WI38 (cell line): ENCODE data around the gene FRS2.

Experiments used
- H3K4me3 ChIP-seq: 2 replicates; pipeline ENCODE4 v1.5.1; 2011; ENCODE audit warnings: low read depth, mild to moderate bottlenecking, control low read depth, low read length
- CTCF ChIP-seq: IDR thresholded peaks from 2 replicates; pipeline ENCODE4 v1.5.1; 2012; ENCODE audit warnings: low read depth, mild to moderate bottlenecking, control low read depth, low read length

Gene FRS2

GRCh38 chr12:69466867-69467266 lies 3.3 kb upstream of the FRS2 start:
- no peak for TF ChIP-seq CTCF

GRCh38 chr12:69467366-69467765 lies 2.8 kb upstream of the FRS2 start:
- H3K4me3 ChIP-seq, result no peak overlapping the region
- TF ChIP-seq CTCF, result no peak

More at GRCh38 chr12:69466867-69467266, 3.3 kb upstream of the FRS2 start:
- H3K4me3 ChIP-seq, result no peak overlapping the region

GRCh38 chr12:69468237-69469026 lies 1.8 kb upstream of the FRS2 start:
- H3K4me3 ChIP-seq, result no peak overlapping the region
- no peak for TF ChIP-seq CTCF

GRCh38 chr12:69469854-69470188 lies 367 bp upstream of the FRS2 start:
- peak overlapping the region; percentile 88 for H3K4me3 ChIP-seq
- no peak for TF ChIP-seq CTCF

- no peak for TF ChIP-seq CTCF
- H3K4me3 ChIP-seq, result peak overlapping the region; percentile 88
Observed at GRCh38 chr12:69471076-69471430, 865 bp downstream of the FRS2 start.

GRCh38 chr12:69471667-69472385 lies 1.6 kb downstream of the FRS2 start:
- TF ChIP-seq CTCF, result no peak
- peak overlapping the region; percentile 88 for H3K4me3 ChIP-seq

- TF ChIP-seq CTCF, result no peak
- no peak overlapping the region for H3K4me3 ChIP-seq
Observed at GRCh38 chr12:69473262-69473661, 3.1 kb downstream of the FRS2 start.
